Measurements from ENCODE around the gene TIMMDC1.

DNA sequence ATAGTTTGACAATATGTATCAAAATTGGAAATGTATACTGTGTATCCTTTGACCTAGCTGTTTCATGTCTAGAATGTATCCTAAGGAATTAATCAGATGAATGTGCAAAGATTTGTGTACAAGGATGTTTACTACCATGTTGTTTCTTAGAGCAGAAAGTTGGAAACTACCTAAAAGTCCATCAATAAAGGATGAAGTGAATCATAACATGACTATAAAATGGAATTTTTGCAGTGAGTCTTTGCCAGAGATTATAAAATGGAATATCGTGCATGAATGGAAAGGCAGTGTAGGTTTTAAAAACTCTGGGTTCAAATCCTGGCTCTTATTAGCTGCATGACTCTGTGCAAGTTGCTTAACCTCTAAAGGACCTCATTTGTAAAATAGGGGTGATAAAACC lies 15.2 kb upstream of the TIMMDC1 start:
- no peak for TF ChIP-seq ZNF274 (IDR thresholded peaks at IDR 0.05; ENCODE audit: low read depth, low read length)
- no peak for TF ChIP-seq SUZ12 (IDR thresholded peaks at IDR 0.05; ENCODE audit: extremely low read depth, insufficient read depth, insufficient read length)

Measured in NT2/D1 (cell line).